Measurements from ENCODE around the gene PROB1. TPM values are rescaled to one million over a fixed set of nuclear protein-coding genes. Genes with fewer than 3 reads are reported as not detected.
"Not testable (repeated sequence)": the region's sequence is repeated elsewhere in the genome, so short reads cannot be mapped to it uniquely, and the experiment has no call there.

PROB1 gene
- polyA plus RNA-seq, 2 donors: 0.41 to 0.48 TPM

- Histone ChIP-seq H3K4me1 (ENCODE audit: control insufficient read depth in 2 of 2, insufficient read depth in 2 of 2, low read length in 1 of 2) (peaks cover 6 to 16% of the 10 kb centered on the region in 2 donors), H3K36me3 (ENCODE audit: control insufficient read depth in 2 of 2, insufficient read depth in 2 of 2, low read length in 1 of 2) (peaks cover 0 to 4% of the 10 kb centered on the region in 2 donors), H3K27ac (ENCODE audit: low read depth in 2 of 2, low read length in 1 of 2) (peak overlapping the region in 1 of 2 donors; percentile 40), H3K27me3 (ENCODE audit: control insufficient read depth in 1 of 2, insufficient read depth in 2 of 2, low read length in 2 of 2) (no peaks in the 10 kb centered on the region), H3K9me3 (ENCODE audit: control insufficient read depth in 2 of 2, insufficient read depth in 1 of 2, low read depth in 1 of 2, low read length in 1 of 2) (no peaks in the 10 kb centered on the region), H3K4me3 (ENCODE audit: low read depth in 1 of 2, low read length in 2 of 2) (no peak overlapping the region)
- 43 to 53% methylated on average over 6 of the region's 6 CpGs for WGBS, 2 donors
These were observed 19.1 kb upstream of the PROB1 start for GRCh38 chr5:139413963-139414362.

DNA sequence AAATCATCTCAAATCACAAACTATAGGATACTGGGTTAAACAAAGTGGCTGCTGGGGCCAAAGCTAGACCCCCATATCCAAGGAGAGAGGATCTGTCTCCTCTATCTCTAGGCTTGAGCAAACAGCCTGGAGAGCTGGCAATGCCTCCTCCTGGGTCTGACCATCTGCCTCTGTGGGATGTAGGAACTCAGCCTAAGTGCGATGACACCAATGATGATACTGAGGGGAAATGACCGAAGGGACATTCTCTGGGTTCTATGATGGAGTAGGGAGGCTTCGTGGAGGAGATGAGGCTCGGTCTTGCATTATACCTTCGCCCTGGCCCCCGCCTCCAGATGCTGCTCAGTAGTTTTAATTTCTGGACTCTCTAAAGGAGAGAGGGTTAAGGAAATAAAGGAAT lies 18.2 kb upstream of the PROB1 start:
- Histone ChIP-seq H3K27me3 (ENCODE audit: control insufficient read depth in 1 of 2, insufficient read depth in 2 of 2, low read length in 2 of 2) (no peaks in the 10 kb centered on the region), H3K36me3 (ENCODE audit: control insufficient read depth in 2 of 2, insufficient read depth in 2 of 2, low read length in 1 of 2) (peaks cover 0 to 4% of the 10 kb centered on the region in 2 donors), H3K27ac (ENCODE audit: low read depth in 2 of 2, low read length in 1 of 2) (no peak overlapping the region), H3K4me1 (ENCODE audit: control insufficient read depth in 2 of 2, insufficient read depth in 2 of 2, low read length in 1 of 2) (peaks cover 6 to 16% of the 10 kb centered on the region in 2 donors), H3K9me3 (ENCODE audit: control insufficient read depth in 2 of 2, insufficient read depth in 1 of 2, low read depth in 1 of 2, low read length in 1 of 2) (no peaks in the 10 kb centered on the region), H3K4me3 (ENCODE audit: low read depth in 1 of 2, low read length in 2 of 2) (no peak overlapping the region)
- 97 to 98% methylated on average over 6 of the region's 6 CpGs for WGBS, 2 donors

GRCh38 chr5:139410993-139411828 lies 16.3 kb upstream of the PROB1 start:
- WGBS, 2 donors: 87 to 88% methylated on average over 17 of the region's 17 CpGs
- peaks cover 2 to 16% of the 10 kb centered on the region in 2 donors for H3K4me1 ChIP-seq (ENCODE audit: control insufficient read depth in 2 of 2, insufficient read depth in 2 of 2, low read length in 1 of 2)
- no peaks in the 10 kb centered on the region for H3K9me3 ChIP-seq (ENCODE audit: control insufficient read depth in 2 of 2, insufficient read depth in 1 of 2, low read depth in 1 of 2, low read length in 1 of 2)
- H3K27me3 ChIP-seq (ENCODE audit: control insufficient read depth in 1 of 2, insufficient read depth in 2 of 2, low read length in 2 of 2): no peaks in the 10 kb centered on the region
- H3K27ac ChIP-seq (ENCODE audit: low read depth in 2 of 2, low read length in 1 of 2): no peak overlapping the region
- H3K4me3 ChIP-seq (ENCODE audit: low read depth in 1 of 2, low read length in 2 of 2): no peak overlapping the region
- H3K36me3 ChIP-seq (ENCODE audit: control insufficient read depth in 2 of 2, insufficient read depth in 2 of 2, low read length in 1 of 2): peaks cover 0 to 4% of the 10 kb centered on the region in 2 donors

DNA sequence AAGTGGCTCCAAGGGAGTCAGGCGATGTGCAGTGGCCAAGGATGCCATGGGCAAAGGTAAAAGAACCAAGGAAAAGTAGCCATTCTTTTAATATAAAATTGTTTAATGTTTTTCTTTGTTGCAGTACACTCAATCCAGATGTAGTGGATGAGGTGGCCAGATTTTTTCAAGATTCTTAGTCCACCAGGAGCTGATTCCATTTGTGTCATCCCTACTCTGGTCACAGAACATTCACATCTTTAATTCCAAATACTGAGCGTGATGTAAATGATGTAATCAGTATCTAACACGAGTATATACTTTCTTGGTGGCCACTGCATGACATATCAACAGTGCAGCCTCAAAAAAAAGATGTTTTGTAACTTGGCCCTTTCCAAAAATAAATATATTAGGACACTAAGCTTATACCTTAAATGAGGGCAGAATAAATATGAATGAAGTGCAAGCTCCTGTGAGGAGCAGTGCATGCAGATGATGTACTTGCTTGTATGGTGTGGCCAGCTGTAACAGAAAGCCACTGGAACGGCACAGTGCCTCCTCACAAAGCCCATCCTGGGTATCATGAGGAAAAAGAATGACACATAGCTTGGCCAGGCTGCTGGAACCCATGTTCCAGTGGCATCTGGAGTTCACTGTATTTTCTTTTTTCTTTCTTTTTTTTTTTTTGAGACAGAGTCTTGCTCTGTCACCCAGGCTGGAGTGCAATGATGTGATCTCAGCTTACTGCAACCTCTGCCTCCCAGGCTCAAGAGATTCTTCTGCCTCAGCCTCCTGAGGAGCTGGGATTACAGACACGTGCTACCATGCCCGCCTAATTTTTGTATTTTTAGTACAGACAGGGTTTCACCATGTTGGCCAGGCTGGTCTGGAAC lies 15.5 kb upstream of the PROB1 start:
- H3K4me1 ChIP-seq (ENCODE audit: control insufficient read depth in 2 of 2, insufficient read depth in 2 of 2, low read length in 1 of 2): peaks cover 2 to 12% of the 10 kb centered on the region in 2 donors
- H3K36me3 ChIP-seq (ENCODE audit: control insufficient read depth in 2 of 2, insufficient read depth in 2 of 2, low read length in 1 of 2): peaks cover 0 to 4% of the 10 kb centered on the region in 2 donors
- H3K27ac ChIP-seq (ENCODE audit: low read depth in 2 of 2, low read length in 1 of 2): no peak overlapping the region

DNA sequence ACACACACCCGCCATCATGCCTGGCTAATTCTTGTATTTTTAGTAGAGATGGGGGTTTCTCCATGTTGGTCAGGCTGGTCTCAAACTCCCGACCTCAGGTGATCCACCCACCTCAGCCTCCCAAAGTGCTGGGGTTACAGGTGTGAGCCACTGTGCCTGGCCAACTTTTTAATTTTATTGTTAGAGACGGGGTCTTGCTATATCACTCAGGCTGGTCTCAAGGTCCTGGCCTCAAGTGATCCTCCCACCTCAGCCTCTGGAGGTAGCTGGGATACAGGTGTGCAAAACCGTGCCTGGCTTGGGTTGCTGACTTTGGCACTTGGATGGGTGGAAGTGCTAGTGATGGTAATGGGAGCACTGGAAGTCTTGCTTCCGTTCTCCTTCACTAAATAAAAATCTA lies 14.2 kb upstream of the PROB1 start:
- not testable (repeated sequence) for H3K4me3 ChIP-seq (ENCODE audit: low read depth in 1 of 2, low read length in 2 of 2); H3K27ac ChIP-seq (ENCODE audit: low read depth in 2 of 2, low read length in 1 of 2); H3K36me3 ChIP-seq (ENCODE audit: control insufficient read depth in 2 of 2, insufficient read depth in 2 of 2, low read length in 1 of 2); H3K27me3 ChIP-seq (ENCODE audit: control insufficient read depth in 1 of 2, insufficient read depth in 2 of 2, low read length in 2 of 2); H3K9me3 ChIP-seq (ENCODE audit: control insufficient read depth in 2 of 2, insufficient read depth in 1 of 2, low read depth in 1 of 2, low read length in 1 of 2); H3K4me1 ChIP-seq (ENCODE audit: control insufficient read depth in 2 of 2, insufficient read depth in 2 of 2, low read length in 1 of 2)
- 89 to 93% methylated on average over 5 of the region's 5 CpGs for WGBS, 2 donors

More for the DNA sequence above, 15.5 kb upstream of the PROB1 start:
- H3K27me3 ChIP-seq (ENCODE audit: control insufficient read depth in 1 of 2, insufficient read depth in 2 of 2, low read length in 2 of 2): no peaks in the 10 kb centered on the region
- H3K4me3 ChIP-seq (ENCODE audit: low read depth in 1 of 2, low read length in 2 of 2): no peak overlapping the region
- H3K9me3 ChIP-seq (ENCODE audit: control insufficient read depth in 2 of 2, insufficient read depth in 1 of 2, low read depth in 1 of 2, low read length in 1 of 2): no peaks in the 10 kb centered on the region
- 77% methylated on average over 6 of the region's 6 CpGs for WGBS, 2 donors

- peaks cover 0 to 4% of the 10 kb centered on the region in 2 donors for H3K36me3 ChIP-seq (ENCODE audit: control insufficient read depth in 2 of 2, insufficient read depth in 2 of 2, low read length in 1 of 2)
- WGBS, 2 donors: 91 to 92% methylated on average over 7 of the region's 7 CpGs
- H3K27ac ChIP-seq (ENCODE audit: low read depth in 2 of 2, low read length in 1 of 2): no peak overlapping the region
- no peak overlapping the region for H3K4me3 ChIP-seq (ENCODE audit: low read depth in 1 of 2, low read length in 2 of 2)
- no peaks in the 10 kb centered on the region for H3K27me3 ChIP-seq (ENCODE audit: control insufficient read depth in 1 of 2, insufficient read depth in 2 of 2, low read length in 2 of 2)
- H3K9me3 ChIP-seq (ENCODE audit: control insufficient read depth in 2 of 2, insufficient read depth in 1 of 2, low read depth in 1 of 2, low read length in 1 of 2): no peaks in the 10 kb centered on the region
- peaks cover 0 to 6% of the 10 kb centered on the region in 2 donors for H3K4me1 ChIP-seq (ENCODE audit: control insufficient read depth in 2 of 2, insufficient read depth in 2 of 2, low read length in 1 of 2)
These were observed 13.3 kb upstream of the PROB1 start for GRCh38 chr5:139408191-139408590.

DNA sequence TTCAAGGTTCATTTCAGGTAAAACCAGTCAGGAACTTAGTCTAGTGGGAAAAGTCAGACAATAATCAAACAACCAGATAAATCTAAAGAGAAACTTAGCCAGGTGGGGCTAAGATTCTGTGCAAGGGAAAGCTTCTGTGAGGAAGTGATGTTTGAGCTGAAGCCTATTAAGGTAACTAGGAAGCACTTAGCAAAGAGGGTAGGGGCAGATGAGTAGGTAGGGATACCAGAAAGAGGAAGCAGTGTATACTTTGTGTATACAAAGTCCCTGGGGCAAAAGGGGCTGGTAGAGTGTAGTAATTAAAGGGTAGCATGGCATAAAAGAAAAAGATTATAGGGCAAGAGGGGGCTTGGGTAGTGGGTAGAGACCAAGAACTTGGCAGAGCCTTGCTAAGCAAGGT lies 12.6 kb upstream of the PROB1 start:
- Histone ChIP-seq H3K9me3 (ENCODE audit: control insufficient read depth in 2 of 2, insufficient read depth in 1 of 2, low read depth in 1 of 2, low read length in 1 of 2) (no peaks in the 10 kb centered on the region), H3K27ac (ENCODE audit: low read depth in 2 of 2, low read length in 1 of 2) (peak overlapping the region; percentile 30 to 62), H3K36me3 (ENCODE audit: control insufficient read depth in 2 of 2, insufficient read depth in 2 of 2, low read length in 1 of 2) (peaks cover 0 to 4% of the 10 kb centered on the region in 2 donors), H3K4me1 (ENCODE audit: control insufficient read depth in 2 of 2, insufficient read depth in 2 of 2, low read length in 1 of 2) (peaks cover 0 to 6% of the 10 kb centered on the region in 2 donors), H3K27me3 (ENCODE audit: control insufficient read depth in 1 of 2, insufficient read depth in 2 of 2, low read length in 2 of 2) (no peaks in the 10 kb centered on the region), H3K4me3 (ENCODE audit: low read depth in 1 of 2, low read length in 2 of 2) (no peak overlapping the region)

GRCh38 chr5:139406963-139407362 lies 12.1 kb upstream of the PROB1 start:
- Histone ChIP-seq H3K27ac (ENCODE audit: low read depth in 2 of 2, low read length in 1 of 2) (peak overlapping the region in 1 of 2 donors; percentile 61), H3K36me3 (ENCODE audit: control insufficient read depth in 2 of 2, insufficient read depth in 2 of 2, low read length in 1 of 2) (peaks cover 0 to 4% of the 10 kb centered on the region in 2 donors), H3K9me3 (ENCODE audit: control insufficient read depth in 2 of 2, insufficient read depth in 1 of 2, low read depth in 1 of 2, low read length in 1 of 2) (no peaks in the 10 kb centered on the region), H3K4me1 (ENCODE audit: control insufficient read depth in 2 of 2, insufficient read depth in 2 of 2, low read length in 1 of 2) (peaks cover 0 to 6% of the 10 kb centered on the region in 2 donors), H3K4me3 (ENCODE audit: low read depth in 1 of 2, low read length in 2 of 2) (no peak overlapping the region), H3K27me3 (ENCODE audit: control insufficient read depth in 1 of 2, insufficient read depth in 2 of 2, low read length in 2 of 2) (no peaks in the 10 kb centered on the region)
- 55 to 68% methylated on average over 2 of the region's 2 CpGs for WGBS, 2 donors

DNA sequence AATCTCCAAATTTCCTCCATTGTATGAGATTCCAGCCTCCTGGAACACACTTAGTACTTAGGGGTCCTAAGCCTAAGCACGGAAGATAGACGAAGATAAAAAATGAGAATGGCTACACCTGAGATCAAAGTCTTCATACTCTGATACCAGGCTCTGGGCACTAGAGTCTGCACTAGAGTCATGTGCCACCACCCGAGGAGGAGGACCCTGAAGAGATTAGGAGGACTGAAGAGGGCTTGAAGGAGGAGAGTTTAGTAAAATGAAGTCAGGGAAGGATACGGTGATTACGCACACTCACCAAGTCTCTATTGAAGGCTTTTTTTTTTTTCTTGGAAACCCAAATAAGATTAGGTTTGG lies 9.6 kb upstream of the PROB1 start:
- no peaks in the 10 kb centered on the region for H3K27me3 ChIP-seq (ENCODE audit: control insufficient read depth in 1 of 2, insufficient read depth in 2 of 2, low read length in 2 of 2)
- 62 to 69% methylated on average over 5 of the region's 5 CpGs for WGBS, 2 donors
- H3K36me3 ChIP-seq (ENCODE audit: control insufficient read depth in 2 of 2, insufficient read depth in 2 of 2, low read length in 1 of 2): no peaks in the 10 kb centered on the region
- H3K4me1 ChIP-seq (ENCODE audit: control insufficient read depth in 2 of 2, insufficient read depth in 2 of 2, low read length in 1 of 2): peaks cover 0 to 6% of the 10 kb centered on the region in 2 donors
- H3K9me3 ChIP-seq (ENCODE audit: control insufficient read depth in 2 of 2, insufficient read depth in 1 of 2, low read depth in 1 of 2, low read length in 1 of 2): no peaks in the 10 kb centered on the region
- H3K27ac ChIP-seq (ENCODE audit: low read depth in 2 of 2, low read length in 1 of 2): peak overlapping the region; percentile 94 to 97
- H3K4me3 ChIP-seq (ENCODE audit: low read depth in 1 of 2, low read length in 2 of 2): peak overlapping the region in 1 of 2 donors; percentile 59
